Fibroblast of skin of right biceps (primary cell): ENCODE data around the gene RAB18.
"Not testable (repeated sequence)": the region's sequence is repeated elsewhere in the genome, so short reads cannot be mapped to it uniquely, and the experiment has no call there.

Experiments
- DNase-seq: peaks from one replicate; pipeline ENCODE4 v3.0.0-alpha.2; 2013

Gene RAB18

DNA sequence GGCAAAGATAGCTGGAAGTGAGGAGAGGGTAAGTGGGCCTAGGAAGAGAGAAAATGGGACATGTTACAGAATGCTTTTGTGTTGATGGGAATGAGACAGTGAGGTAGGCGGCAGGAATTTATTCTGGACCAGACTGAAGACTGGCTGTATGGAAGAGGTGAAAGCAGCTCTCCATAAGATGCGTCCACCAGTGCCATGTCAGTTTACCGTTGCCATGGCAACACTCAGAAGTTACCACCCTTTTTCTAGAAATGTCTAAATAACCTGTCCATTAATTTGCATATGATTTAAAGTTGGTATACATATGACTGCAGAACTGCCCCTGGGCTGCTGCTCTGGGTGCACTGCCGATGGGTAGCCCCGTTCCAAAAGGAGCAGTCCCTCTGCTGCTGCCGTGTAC, 46.7 kb downstream of the RAB18 start:
- no peak for DNase-seq

DNA sequence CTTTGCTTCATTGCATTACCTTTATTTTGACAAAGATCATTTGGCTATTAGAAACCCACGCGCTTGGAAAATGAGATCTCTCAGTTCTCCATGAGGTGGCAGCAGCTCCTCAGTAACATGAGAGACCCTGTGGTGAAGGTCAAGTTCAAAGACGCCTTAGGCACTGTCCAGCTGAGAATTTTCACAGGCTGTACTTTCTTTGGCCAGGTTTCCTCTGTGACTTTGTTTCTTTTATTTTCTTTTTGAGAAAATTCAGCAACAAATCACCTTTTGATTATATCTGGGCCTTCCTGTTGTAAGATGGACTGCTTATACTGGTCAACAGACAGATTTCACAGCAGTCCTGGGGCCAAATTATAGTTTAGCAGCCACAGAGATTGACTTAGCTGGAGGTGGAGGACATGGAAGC, 54.5 kb downstream of the RAB18 start:
- peak; percentile 54 for DNase-seq

GRCh38 chr10:27561334-27561733, 57.2 kb downstream of the RAB18 start:
- no peak for DNase-seq

DNA sequence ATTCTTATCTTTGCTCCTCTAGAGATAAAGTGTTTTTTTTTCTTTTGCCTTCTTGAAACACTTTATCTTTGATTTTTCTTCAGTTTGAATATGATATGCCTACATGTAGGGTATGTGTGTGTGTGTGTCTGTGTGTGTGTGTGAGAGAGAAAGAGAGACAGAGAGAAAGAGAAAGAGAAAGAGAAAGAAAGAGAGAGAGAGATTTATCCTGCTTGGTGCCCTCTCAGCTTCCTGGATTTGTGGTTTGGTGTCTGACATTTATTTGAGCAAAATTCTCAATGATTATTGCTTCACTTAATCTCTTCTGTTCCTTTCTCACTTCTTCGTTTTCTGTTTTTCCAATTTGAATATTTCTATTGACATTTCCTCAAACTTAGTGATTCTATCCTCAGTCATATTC, 60.3 kb downstream of the RAB18 start:
- no peak for DNase-seq

DNA sequence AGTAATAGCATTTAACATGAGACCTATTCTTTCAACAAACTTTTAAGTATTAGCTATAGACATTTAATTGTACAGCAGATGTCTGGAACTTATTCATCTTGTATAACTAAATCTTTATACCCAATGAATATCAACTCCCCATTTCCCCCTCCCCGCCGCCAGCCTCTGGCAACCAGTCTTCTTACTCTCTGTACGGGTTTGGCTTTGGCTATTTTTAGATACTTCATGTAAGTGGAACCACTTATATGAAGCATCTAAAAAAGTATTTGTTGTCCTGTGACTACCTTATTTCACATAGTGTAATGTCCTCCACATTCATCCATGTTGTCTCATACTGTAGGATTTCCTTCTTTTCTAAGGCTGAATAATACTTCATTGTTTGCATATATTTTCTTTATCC, 60.8 kb downstream of the RAB18 start:
- DNase-seq: no peak

- peak; percentile 70 for DNase-seq
Observed at GRCh38 chr10:27568196-27569175, 64.4 kb downstream of the RAB18 start.

DNA sequence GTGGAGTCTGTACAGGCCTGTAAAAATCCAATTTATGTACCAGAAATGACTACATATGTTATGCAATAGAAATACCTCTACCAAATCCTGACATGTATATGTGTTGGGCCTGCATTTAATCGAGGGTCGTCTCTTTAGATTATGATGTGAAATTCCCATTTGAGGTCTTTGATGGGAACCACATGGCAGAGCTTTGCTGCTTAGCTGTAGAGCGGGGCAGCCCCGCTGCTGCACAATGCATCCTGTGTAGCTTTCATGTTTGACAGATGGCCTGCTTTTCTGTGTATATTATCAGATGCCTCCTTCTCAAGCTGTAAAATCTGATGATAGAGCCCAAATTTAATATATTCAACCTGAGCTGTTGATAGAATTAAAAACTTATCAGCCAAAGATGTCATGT, 65.8 kb downstream of the RAB18 start:
- DNase-seq: no peak

DNA sequence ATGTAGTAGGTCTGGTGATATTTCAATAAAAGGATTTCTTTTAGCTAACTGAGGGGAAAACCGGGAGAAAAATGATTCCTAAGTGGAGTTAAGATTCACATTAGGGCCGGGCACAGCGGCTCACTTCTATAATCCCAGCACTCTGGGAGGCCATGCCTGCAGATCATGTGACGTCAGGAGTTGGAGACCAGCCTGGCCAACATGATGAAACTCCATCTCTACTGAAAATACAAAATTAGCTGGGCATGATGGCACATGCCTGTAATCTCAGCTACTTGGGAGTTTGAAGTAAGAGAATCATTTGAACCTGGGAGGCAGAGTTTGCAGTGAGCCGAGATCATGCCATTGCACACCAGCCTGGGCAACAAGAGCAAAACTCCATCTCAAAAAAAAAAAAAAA, 72.9 kb downstream of the RAB18 start:
- not testable (repeated sequence) for DNase-seq

DNA sequence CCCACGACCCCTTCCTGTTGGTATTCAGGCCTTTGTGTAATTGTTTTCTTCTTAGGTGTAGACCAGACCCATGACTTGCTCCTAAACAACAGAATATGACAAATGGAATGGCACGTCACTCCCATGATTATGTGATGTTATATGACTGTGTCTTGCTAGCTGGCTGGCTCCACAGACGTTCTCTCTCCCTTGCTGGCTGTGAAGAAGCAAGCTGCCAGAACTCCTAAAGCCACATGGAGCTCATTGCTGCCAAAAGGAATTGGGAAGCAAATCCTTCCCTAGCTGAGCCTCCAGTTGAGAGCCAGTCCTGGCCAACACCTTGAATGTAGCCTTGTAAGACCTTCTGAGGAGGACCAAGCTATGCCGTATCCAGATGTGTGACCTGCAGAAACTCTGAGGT, 74.2 kb downstream of the RAB18 start:
- no peak for DNase-seq

- no peak for DNase-seq
Observed at GRCh38 chr10:27581225-27581624, 77.1 kb downstream of the RAB18 start.

DNA sequence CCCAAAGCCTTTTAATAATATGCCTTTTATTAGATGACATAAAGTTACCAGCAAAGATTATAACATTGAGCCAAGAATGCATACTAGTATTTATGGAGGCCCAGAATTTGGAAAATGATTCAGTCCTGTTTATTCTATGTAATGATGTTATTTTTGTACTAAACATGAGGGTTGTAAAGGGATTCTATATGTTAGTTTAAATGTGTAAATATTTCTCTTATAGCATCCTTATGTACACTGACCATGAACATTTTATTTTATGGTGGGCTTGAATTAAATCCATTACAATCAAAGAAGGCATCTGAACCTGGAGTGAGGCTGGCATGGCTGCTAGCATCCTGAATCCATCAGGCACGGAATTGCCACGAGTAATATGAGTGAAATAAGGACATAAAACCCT, 80.2 kb downstream of the RAB18 start:
- DNase-seq: no peak
